Measurements from ENCODE around the gene MAMDC2. TPM values are rescaled to one million over a fixed set of nuclear protein-coding genes. Genes with fewer than 3 reads are reported as not detected.
A peak's percentile ranks its signal among the peaks of the same experiment; 100 is the strongest.

The MAMDC2 gene
- total and polyA plus RNA-seq, 2 of the 4 experiments (the other 2 are of a cell fraction) = 5.0 to 5.2 TPM

GRCh38 chr9:70134360-70134759 is 90.7 kb downstream of the MAMDC2 start:
- Histone ChIP-seq H3K23ac (ENCODE audit: low read depth, low read length) (no peak overlapping the region), H2AK5ac (ENCODE audit: low read depth, low read length) (peak overlapping the region; percentile 13; the same call in 1 of the 2 replicates), H4K20me1 (ENCODE audit: insufficient read depth, low read length) (no peaks in the 10 kb centered on the region), H3K27ac (ENCODE audit: insufficient read depth, low read length) (no peak overlapping the region), H3K9ac (ENCODE audit: low read depth, low read length) (no peak overlapping the region), H3K79me1 (ENCODE audit: low read depth in 1 of 2, low read length in 2 of 2) (no peaks in the 10 kb centered on the region), H3K9me3 (ENCODE audit: control insufficient read depth, insufficient read depth, low read length) (no peaks in the 10 kb centered on the region), H4K5ac (ENCODE audit: low read depth, low read length) (no peak overlapping the region), H3K4me2 (ENCODE audit: low read depth, low read length) (no peak overlapping the region), H3K9me1 (ENCODE audit: insufficient read depth, low read length) (no peaks in the 10 kb centered on the region; the same call in 1 of the 2 replicates), H2BK15ac (ENCODE audit: low read depth, low read length) (no peak overlapping the region), H2BK120ac (ENCODE audit: low read depth, low read length) (no peak overlapping the region), H3K36me3 (ENCODE audit: control insufficient read depth, insufficient read depth, low read length) (no peaks in the 10 kb centered on the region), H2BK20ac (ENCODE audit: low read depth, low read length) (no peak overlapping the region; the same call in 1 of the 2 replicates), H3K4ac (ENCODE audit: low read depth, low read length) (no peak overlapping the region), H3K4me3 (ENCODE audit: insufficient read depth, low read depth, low read length) (no peak overlapping the region), H4K8ac (ENCODE audit: low read depth in 2 of 2, low read length in 2 of 2) (no peak overlapping the region), H2BK5ac (ENCODE audit: low read depth, low read length, poor library complexity, severe bottlenecking) (no peak overlapping the region), H3K14ac (replicated peaks; ENCODE audit: low read depth, low read length) (no peak overlapping the region), H2AK9ac (replicated peaks; ENCODE audit: low read depth, low read length, poor library complexity) (no peak overlapping the region), H3K27me3 (ENCODE audit: control insufficient read depth, insufficient read depth, low read length) (no peaks in the 10 kb centered on the region), H3K18ac (ENCODE audit: low read depth, low read length) (no peak overlapping the region), H3K4me1 (ENCODE audit: control insufficient read depth, insufficient read depth, low read length) (peaks cover 6% of the 10 kb centered on the region), H4K91ac (ENCODE audit: insufficient read depth, low read depth, low read length) (no peak overlapping the region), H3K56ac (ENCODE audit: extremely low read depth, insufficient read depth, low read length) (no peak overlapping the region), H2AFZ (replicated peaks; ENCODE audit: low read length, poor library complexity) (no peak overlapping the region)
- dilution Hi-C loops (cut with HindIII; ENCODE audit: low sequenced_read_pairs, unreplicated experiment) (no loop called here), in situ Hi-C loops (cut with MboI; ENCODE audit: low sequenced_read_pairs) (no loop called here), intact Hi-C loops (cut with micrococcal nuclease) (no loop called here)
- ATAC-seq (ENCODE audit: low read depth) = no peak
- POLR2A ChIA-PET (ENCODE audit: unreplicated experiment) = no interaction called here
- no CpG with 5 or more reads among the region's 1 CpG for WGBS, 2 experiments (ENCODE audit: extremely low coverage in 2 of 2, insufficient read length in 1 of 2)
- CTCF ChIA-PET = interaction anchor here (0.6 to 1.6 kb wide), 3 partner anchors 23 to 543 kb away, joined by 3 read pairs; no protein-coding TSS in a partner anchor
- TF ChIP-seq CEBPB (IDR thresholded peaks at IDR 0.05; ENCODE audit: low read depth, low read length) (no peak), POLR2A (IDR thresholded peaks at IDR 0.05; ENCODE audit: low read depth, low read length) (no peak), RCOR1 (IDR thresholded peaks at IDR 0.05; ENCODE audit: insufficient replicate concordance, low read length) (no peak), CTCF (conservative IDR thresholded peaks at IDR 0.05; ENCODE audit: low read depth, low read length) (no peak)
- DNase-seq = no peak
- BruUV-seq (replicated peaks) = no TSS peak

All from IMR-90 (cell line).